Uterus (tissue), 4 donors: ENCODE measurements around the gene IQGAP2. TPM values are rescaled to one million over a fixed set of nuclear protein-coding genes. Genes with fewer than 3 reads are reported as not detected.

Source experiments
- DNase-seq, 2 donors: peaks; one replicate each; pipeline ENCODE4 v3.0.0-alpha.2; 2019 to 2020
- H3K27ac ChIP-seq, 2 donors: fragments of 200-600 bp; sonication (generic); 1 replicate in 1 of 2; 2 replicates in 1 of 2; pipeline ENCODE4 v1.5.1; 2016 to 2018
- H3K27me3 ChIP-seq, 2 donors: fragments of 200-600 bp; sonication (generic); one replicate each; pipeline ENCODE4 v1.5.1; 2018 to 2019; ENCODE audit warnings: control low read depth in 1 of 2
- H3K36me3 ChIP-seq, 2 donors: fragments of 200-600 bp; sonication (generic); one replicate each; pipeline ENCODE4 v1.5.1; 2019; ENCODE audit warnings: control low read depth in 1 of 2
- H3K4me1 ChIP-seq, 2 donors: fragments of 200-600 bp; sonication (generic); one replicate each; pipeline ENCODE4 v1.5.1; 2018 to 2019; ENCODE audit warnings: control low read depth in 1 of 2
- H3K4me3 ChIP-seq, 2 donors: fragments of 200-600 bp; sonication (generic); 1 replicate in 1 of 2; 2 replicates in 1 of 2; pipeline ENCODE4 v1.5.1; 2018 to 2019; ENCODE audit warnings: mild to moderate bottlenecking in 1 of 2
- H3K9me3 ChIP-seq, 2 donors: fragments of 200-600 bp; sonication (generic); one replicate each; pipeline ENCODE4 v1.5.1; 2019; ENCODE audit warnings: control low read depth in 1 of 2
- POLR2A ChIP-seq, 2 donors: fragments of 450-650 bp; IDR thresholded peaks; one replicate each; pipeline ENCODE4 v1.6.1; 2016; ENCODE audit warnings: antibody characterized with exemption in 2 of 2, mild to moderate bottlenecking in 1 of 2, moderate library complexity in 1 of 2
- intact Hi-C: fragments of 100-400 bp; cut with DNase I; formaldehyde crosslinking; loops from one replicate; pipeline ENCODE4 v1.15.1; 2023; ENCODE audit warnings: low total_unique reads
- total RNA-seq, 4 donors: library from RNA; depleted of rRNA in 3 of 4; stranded (reverse); fragments of >200 nt in 3 of 4; gene quantifications; one replicate each; pipeline versions ENCODE4 v1.1.0 to v1.2.4, GENCODE V29; 2014 to 2023
- TF ChIP-seq, protein P1 (sequence below), 4 experiments: fragments of 200-600 bp in 2 of 4; fragments of 450-650 bp in 2 of 4; sonication (generic) in 2 of 4; IDR thresholded peaks; one replicate each; pipeline ENCODE4 v1.5.1; 2016 to 2019; ENCODE audit warnings: antibody characterized with exemption in 4 of 4, mild to moderate bottlenecking in 2 of 4, moderate library complexity in 1 of 4
- donor health status: DM: yes; HTN: yes; CAD: no.

Gene IQGAP2
- total RNA-seq, 4 donors from 2014 or later, result 7.1 to 49.2 (median 9.4) TPM

DNA sequence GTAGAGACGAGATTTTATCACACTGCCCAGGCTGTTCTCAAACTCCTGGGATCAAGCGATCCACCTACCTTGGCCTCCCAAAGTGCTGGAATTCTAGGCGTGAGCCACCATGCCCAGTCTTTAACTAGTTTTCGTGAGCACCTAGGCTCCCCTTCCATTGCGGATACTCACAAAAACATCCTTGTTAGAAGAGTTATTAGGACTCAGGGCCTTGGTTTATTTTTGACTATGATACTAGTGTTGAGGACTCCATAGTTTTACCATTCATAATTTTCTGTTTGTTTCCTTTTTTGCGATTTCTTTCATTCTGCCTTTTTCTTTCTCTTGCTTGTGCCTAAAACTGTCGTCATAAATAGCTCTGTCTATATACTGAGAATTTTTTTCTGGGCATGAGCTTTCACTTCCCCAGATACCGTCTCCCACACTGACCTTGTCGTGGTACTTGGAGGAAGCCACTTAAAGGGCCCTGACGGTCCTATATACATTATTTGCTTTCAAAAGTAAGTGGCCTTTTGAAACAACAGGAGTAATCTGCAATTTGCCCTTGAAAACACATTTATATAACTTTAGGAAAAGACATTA is 318.0 kb downstream of the IQGAP2 start:
- H3K36me3 ChIP-seq, result no peaks in the 10 kb centered on the region
- H3K27me3 ChIP-seq, result no peaks in the 10 kb centered on the region
- TF ChIP-seq, protein P1, sequence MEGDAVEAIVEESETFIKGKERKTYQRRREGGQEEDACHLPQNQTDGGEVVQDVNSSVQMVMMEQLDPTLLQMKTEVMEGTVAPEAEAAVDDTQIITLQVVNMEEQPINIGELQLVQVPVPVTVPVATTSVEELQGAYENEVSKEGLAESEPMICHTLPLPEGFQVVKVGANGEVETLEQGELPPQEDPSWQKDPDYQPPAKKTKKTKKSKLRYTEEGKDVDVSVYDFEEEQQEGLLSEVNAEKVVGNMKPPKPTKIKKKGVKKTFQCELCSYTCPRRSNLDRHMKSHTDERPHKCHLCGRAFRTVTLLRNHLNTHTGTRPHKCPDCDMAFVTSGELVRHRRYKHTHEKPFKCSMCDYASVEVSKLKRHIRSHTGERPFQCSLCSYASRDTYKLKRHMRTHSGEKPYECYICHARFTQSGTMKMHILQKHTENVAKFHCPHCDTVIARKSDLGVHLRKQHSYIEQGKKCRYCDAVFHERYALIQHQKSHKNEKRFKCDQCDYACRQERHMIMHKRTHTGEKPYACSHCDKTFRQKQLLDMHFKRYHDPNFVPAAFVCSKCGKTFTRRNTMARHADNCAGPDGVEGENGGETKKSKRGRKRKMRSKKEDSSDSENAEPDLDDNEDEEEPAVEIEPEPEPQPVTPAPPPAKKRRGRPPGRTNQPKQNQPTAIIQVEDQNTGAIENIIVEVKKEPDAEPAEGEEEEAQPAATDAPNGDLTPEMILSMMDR (IDR thresholded peaks at IDR 0.05), result no peak
- no peak for TF ChIP-seq POLR2A (IDR thresholded peaks at IDR 0.05)
- intact Hi-C loops, result no loop called here
- H3K4me1 ChIP-seq, result peaks cover 0 to 4% of the 10 kb centered on the region in 2 donors
- H3K4me3 ChIP-seq, result no peak overlapping the region
- DNase-seq, result no peak
- H3K9me3 ChIP-seq, result no peaks in the 10 kb centered on the region
- H3K27ac ChIP-seq, result peak overlapping the region in 1 of 2 donors; percentile 28

DNA sequence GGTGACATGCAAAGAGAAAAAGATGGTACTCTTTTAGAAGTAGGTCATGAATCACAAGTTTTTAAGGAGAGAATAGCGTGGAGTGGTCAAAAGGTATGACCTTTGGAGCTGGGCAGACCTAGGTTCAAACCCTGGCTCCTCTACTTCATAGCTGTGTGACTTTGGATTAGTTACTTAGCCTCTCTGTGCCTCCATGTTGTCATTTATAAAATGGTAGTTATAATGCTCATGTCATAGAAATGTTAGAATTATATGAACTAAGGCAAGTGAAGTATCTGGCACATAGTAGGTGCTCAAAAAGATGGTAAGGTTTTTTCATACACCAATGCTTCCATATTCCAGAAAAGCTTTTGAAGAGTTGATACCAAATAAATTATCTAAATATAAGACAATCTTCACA is 320.2 kb downstream of the IQGAP2 start:
- intact Hi-C loops, result no loop called here
- DNase-seq, result no peak
- H3K27ac ChIP-seq, result no peak overlapping the region
- no peak for TF ChIP-seq POLR2A (IDR thresholded peaks at IDR 0.05)
- TF ChIP-seq, protein P1 (IDR thresholded peaks at IDR 0.05), result no peak
- no peak overlapping the region for H3K4me3 ChIP-seq
- no peaks in the 10 kb centered on the region for H3K4me1 ChIP-seq
- no peaks in the 10 kb centered on the region for H3K27me3 ChIP-seq
- no peaks in the 10 kb centered on the region for H3K9me3 ChIP-seq
- H3K36me3 ChIP-seq, result no peaks in the 10 kb centered on the region

DNA sequence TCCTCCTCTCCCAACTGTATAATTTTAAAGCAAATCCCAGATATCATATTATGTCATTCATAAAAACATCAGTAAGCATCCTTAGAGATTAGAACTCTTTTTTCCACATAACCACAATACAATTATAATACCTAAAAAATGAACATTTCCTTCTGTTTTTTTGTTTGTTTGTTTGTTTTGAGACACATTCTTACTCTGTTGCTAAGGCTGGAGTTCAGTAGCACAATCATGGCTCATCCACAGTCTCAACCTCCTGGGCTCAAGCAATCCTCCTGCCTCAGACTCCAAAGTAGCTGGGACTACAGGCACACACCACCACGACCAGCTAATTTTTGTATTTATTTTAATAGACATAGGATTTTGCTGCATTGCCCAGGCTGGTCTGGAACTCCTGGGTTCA is 320.8 kb downstream of the IQGAP2 start:
- no peak for DNase-seq
- no peak overlapping the region for H3K27ac ChIP-seq
- intact Hi-C loops, result no loop called here
- TF ChIP-seq, protein P1 (IDR thresholded peaks at IDR 0.05), result no peak
- no peak for TF ChIP-seq POLR2A (IDR thresholded peaks at IDR 0.05)
- H3K9me3 ChIP-seq, result peaks cover 0 to 2% of the 10 kb centered on the region in 2 donors
- H3K4me3 ChIP-seq, result no peak overlapping the region
- no peaks in the 10 kb centered on the region for H3K4me1 ChIP-seq
- H3K36me3 ChIP-seq, result no peaks in the 10 kb centered on the region
- H3K27me3 ChIP-seq, result no peaks in the 10 kb centered on the region

DNA sequence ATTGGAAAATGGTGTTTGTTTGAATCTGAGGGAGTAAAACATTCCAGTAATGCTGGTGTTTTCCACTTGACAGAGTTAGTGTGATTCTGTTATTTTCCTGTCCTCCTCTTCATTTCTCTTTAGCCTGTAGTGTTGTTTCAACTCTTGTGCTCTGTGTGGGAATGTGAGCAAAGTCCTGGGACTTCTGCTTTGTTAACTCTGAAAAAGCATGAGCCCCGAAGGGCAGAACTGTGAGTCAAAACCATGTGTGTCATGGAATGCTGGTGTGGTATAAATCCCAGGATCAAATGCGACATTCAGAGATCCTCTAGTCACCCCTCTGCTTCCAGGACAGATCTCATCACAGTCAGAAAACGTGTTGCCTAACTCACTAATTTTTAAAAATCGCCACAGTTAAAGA is 321.8 kb downstream of the IQGAP2 start:
- Histone ChIP-seq H3K9me3 (peaks cover 0 to 11% of the 10 kb centered on the region in 2 donors), H3K27ac (no peak overlapping the region), H3K36me3 (no peaks in the 10 kb centered on the region), H3K4me3 (no peak overlapping the region), H3K27me3 (no peaks in the 10 kb centered on the region), H3K4me1 (no peaks in the 10 kb centered on the region)
- DNase-seq, result no peak
- intact Hi-C loops, result no loop called here
- TF ChIP-seq, protein P1 (IDR thresholded peaks at IDR 0.05), result no peak
- no peak for TF ChIP-seq POLR2A (IDR thresholded peaks at IDR 0.05)

DNA sequence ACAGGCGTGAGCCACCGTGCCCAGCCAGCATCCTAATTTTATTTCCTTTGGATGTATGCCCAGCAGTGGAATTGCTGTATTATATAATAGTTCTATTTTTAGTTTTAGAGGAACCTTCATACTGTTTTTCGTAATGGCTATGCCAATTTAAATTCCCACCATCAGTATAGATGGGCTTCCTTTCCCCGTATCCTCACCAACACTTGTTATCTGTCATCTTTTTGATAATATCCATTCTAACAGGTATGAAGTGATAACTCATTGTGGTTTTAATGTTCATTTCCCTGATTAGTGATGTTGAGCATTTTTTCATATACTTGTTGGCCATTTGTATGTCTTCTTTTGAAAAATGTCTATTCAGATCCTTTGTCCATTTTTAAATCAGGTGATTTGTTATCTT is 325.9 kb downstream of the IQGAP2 start:
- Histone ChIP-seq H3K9me3 (peaks cover 0 to 11% of the 10 kb centered on the region in 2 donors), H3K36me3 (no peaks in the 10 kb centered on the region), H3K27ac (no peak overlapping the region), H3K4me3 (no peak overlapping the region), H3K27me3 (no peaks in the 10 kb centered on the region), H3K4me1 (no peaks in the 10 kb centered on the region)
- no peak for TF ChIP-seq POLR2A (IDR thresholded peaks at IDR 0.05)
- TF ChIP-seq, protein P1 (IDR thresholded peaks at IDR 0.05), result no peak
- no peak for DNase-seq
- intact Hi-C loops, result no loop called here
